Neuronal stem cell (in vitro differentiated cells): ENCODE results near the gene SCGB1D4.
A peak's percentile ranks its signal among the peaks of the same experiment; 100 is the strongest.
"Not testable (repeated sequence)": the region's sequence is repeated elsewhere in the genome, so short reads cannot be mapped to it uniquely, and the experiment has no call there.

Source experiments
- DNase-seq: peaks from one replicate; pipeline ENCODE4 v3.0.0-alpha.2; 2013; ENCODE audit warnings: low spot score
- H2AFZ ChIP-seq: one replicate; pipeline ENCODE4 v1.6.1; 2013; ENCODE audit warnings: mild to moderate bottlenecking, low read length, inconsistent platforms
- H2AK5ac ChIP-seq: 2 replicates; pipeline ENCODE4 v1.6.1; 2013; ENCODE audit warnings: low read depth, mild to moderate bottlenecking, inconsistent platforms, low read length, moderate library complexity, mixed read lengths
- H2BK120ac ChIP-seq: 2 replicates; pipeline ENCODE4 v1.6.1; 2013; ENCODE audit warnings: low read depth, mild to moderate bottlenecking, inconsistent platforms, low read length, moderate library complexity, mixed read lengths
- H2BK12ac ChIP-seq: one replicate; pipeline ENCODE4 v1.6.1; 2013; ENCODE audit warnings: low read length, inconsistent platforms
- H2BK15ac ChIP-seq: 2 replicates; pipeline ENCODE4 v1.6.1; 2013; ENCODE audit warnings: mild to moderate bottlenecking, low read length, inconsistent platforms, mixed read lengths
- H2BK5ac ChIP-seq: one replicate; pipeline ENCODE4 v1.6.1; 2013; ENCODE audit warnings: inconsistent platforms, mild to moderate bottlenecking, low read length, moderate library complexity
- H3K14ac ChIP-seq: one replicate; pipeline ENCODE4 v1.6.1; 2013; ENCODE audit warnings: low read length, inconsistent platforms
- H3K18ac ChIP-seq: 2 replicates; pipeline ENCODE4 v1.6.1; 2013; ENCODE audit warnings: low read length, inconsistent platforms
- H3K23ac ChIP-seq: 2 replicates; pipeline ENCODE4 v1.6.1; 2013; ENCODE audit warnings: low read depth, mild to moderate bottlenecking, mixed read lengths, low read length, inconsistent platforms; ENCODE audit not compliant: poor library complexity
- H3K27ac ChIP-seq: replicated peaks from 3 replicates; pipeline ENCODE4 v1.5.1; 2013; ENCODE audit warnings: low read length, inconsistent platforms
- H3K27me3 ChIP-seq, 3 experiments: 2 replicates each; pipeline ENCODE4 v1.6.1; 2013; ENCODE audit warnings: low read length in 3 of 3, mild to moderate bottlenecking in 2 of 3, inconsistent platforms in 1 of 3, low read depth in 1 of 3, mixed read lengths in 1 of 3, moderate library complexity in 1 of 3; ENCODE audit not compliant: control insufficient read depth in 3 of 3, insufficient read depth in 3 of 3
- H3K36me3 ChIP-seq, 2 donors: replicated peaks in 1 of 2; 2 replicates each; pipeline ENCODE4 v1.6.1; 2013; ENCODE audit warnings: low read length in 2 of 2; ENCODE audit not compliant: control insufficient read depth in 2 of 2, insufficient read depth in 2 of 2
- H3K4ac ChIP-seq: 2 replicates; pipeline ENCODE4 v1.6.1; 2013; ENCODE audit warnings: inconsistent platforms, mild to moderate bottlenecking, low read length, moderate library complexity
- H3K4me1 ChIP-seq, 2 donors: 1 replicate in 1 of 2; 2 replicates in 1 of 2; pipeline ENCODE4 v1.6.1; 2013; ENCODE audit warnings: low read length in 2 of 2, low read depth in 1 of 2; ENCODE audit not compliant: control insufficient read depth in 2 of 2, insufficient read depth in 1 of 2
- H3K4me2 ChIP-seq: one replicate; pipeline ENCODE4 v1.6.1; 2013; ENCODE audit warnings: mild to moderate bottlenecking, low read length, inconsistent platforms; ENCODE audit not compliant: insufficient read depth, poor library complexity, severe bottlenecking
- H3K4me3 ChIP-seq, 2 donors: 2 replicates each; pipeline ENCODE4 v1.5.1; 2013; ENCODE audit warnings: low read length in 2 of 2, mild to moderate bottlenecking in 2 of 2, inconsistent platforms in 1 of 2, moderate library complexity in 1 of 2
- H3K79me1 ChIP-seq: one replicate; pipeline ENCODE4 v1.6.1; 2013; ENCODE audit warnings: low read depth, mild to moderate bottlenecking, inconsistent platforms, low read length, moderate library complexity
- H3K9ac ChIP-seq: one replicate; pipeline ENCODE4 v1.6.1; 2013; ENCODE audit warnings: mild to moderate bottlenecking, low read depth, low read length, inconsistent platforms; ENCODE audit not compliant: poor library complexity
- H3K9me3 ChIP-seq, 2 donors: replicated peaks in 1 of 2; 2 replicates each; pipeline versions ENCODE3 to v1.6.1; 2013; ENCODE audit warnings: low read length in 2 of 2, mild to moderate bottlenecking in 2 of 2, inconsistent platforms in 1 of 2, low read depth in 1 of 2, mixed read lengths in 1 of 2, moderate library complexity in 1 of 2; ENCODE audit not compliant: control insufficient read depth in 2 of 2, insufficient read depth in 1 of 2
- H4K8ac ChIP-seq: one replicate; pipeline ENCODE4 v1.6.1; 2013; ENCODE audit warnings: low read depth, mild to moderate bottlenecking, inconsistent platforms, low read length, moderate library complexity
- H4K91ac ChIP-seq: one replicate; pipeline ENCODE4 v1.6.1; 2013; ENCODE audit warnings: low read length, low read depth, mild to moderate bottlenecking, inconsistent platforms; ENCODE audit not compliant: poor library complexity
- WGBS, 2 donors: extraction: QIAGEN DNeasy Blood & Tissue Kit; methylation state at CpG; one replicate each; pipeline ENCODE4 v1.1.7; 2013; ENCODE audit warnings: missing lambda C conversion rate in 2 of 2, mixed read lengths in 1 of 2; ENCODE audit not compliant: insufficient read length in 2 of 2, insufficient replicate concordance in 1 of 2; ENCODE audit errors: extremely low coverage in 2 of 2; 5-methylcytosine and 5-hydroxymethylcytosine counted together

Gene SCGB1D4

GRCh38 chr11:62336949-62337302 is 38.1 kb upstream of the SCGB1D4 start:
- H3K9me3 ChIP-seq, result peaks cover 0 to 12% of the 10 kb centered on the region in 2 donors
- WGBS, 2 donors, result no CpG with 5 or more reads among the region's 19 CpGs
- not testable (repeated sequence) for H2AK5ac ChIP-seq, H3K4me1 ChIP-seq, H2BK12ac ChIP-seq, H2BK120ac ChIP-seq, H2BK5ac ChIP-seq, DNase-seq, H3K36me3 ChIP-seq, H3K9ac ChIP-seq, H3K4ac ChIP-seq, H2BK15ac ChIP-seq, H4K91ac ChIP-seq, H3K27ac ChIP-seq, H3K79me1 ChIP-seq, H3K14ac ChIP-seq
- H3K27me3 ChIP-seq, result peaks cover 0 to 43% (median 2%) of the 10 kb centered on the region in 3 experiments
- peak overlapping the region; percentile 6 for H3K23ac ChIP-seq
- peak overlapping the region; percentile 57 to 88 for H3K4me3 ChIP-seq
- peak overlapping the region; percentile 76 for H3K18ac ChIP-seq
- peak overlapping the region; percentile 84 for H3K4me2 ChIP-seq
- H2AFZ ChIP-seq, result peak overlapping the region; percentile 97
- H4K8ac ChIP-seq, result peak overlapping the region; percentile 87

GRCh38 chr11:62333768-62334167 is 34.9 kb upstream of the SCGB1D4 start:
- no peak overlapping the region for H3K4ac ChIP-seq
- H3K36me3 ChIP-seq, result no peaks in the 10 kb centered on the region
- no peak overlapping the region for H3K14ac ChIP-seq
- H2AFZ ChIP-seq, result no peak overlapping the region
- no peak overlapping the region for H2BK12ac ChIP-seq
- no peak overlapping the region for H2BK5ac ChIP-seq
- no peak overlapping the region for H3K4me3 ChIP-seq
- no CpG with 5 or more reads among the region's 5 CpGs for WGBS, 2 donors
- peaks cover 0 to 51% (median 2%) of the 10 kb centered on the region in 3 experiments for H3K27me3 ChIP-seq
- no peak overlapping the region for H4K8ac ChIP-seq
- no peak overlapping the region for H4K91ac ChIP-seq
- H3K18ac ChIP-seq, result no peak overlapping the region
- H2BK15ac ChIP-seq, result no peak overlapping the region
- H3K4me1 ChIP-seq, result peaks cover 0 to 2% of the 10 kb centered on the region in 2 donors
- H3K9ac ChIP-seq, result no peak overlapping the region
- DNase-seq, result no peak
- peaks cover 0 to 12% of the 10 kb centered on the region in 2 donors for H3K9me3 ChIP-seq
- H3K27ac ChIP-seq, result no peak overlapping the region
- no peak overlapping the region for H2BK120ac ChIP-seq
- no peak overlapping the region for H3K4me2 ChIP-seq
- no peak overlapping the region for H3K23ac ChIP-seq
- no peak overlapping the region for H2AK5ac ChIP-seq
- H3K79me1 ChIP-seq, result no peaks in the 10 kb centered on the region

- H2AFZ ChIP-seq, H2BK5ac ChIP-seq, H3K9me3 ChIP-seq, H2BK15ac ChIP-seq, H3K14ac ChIP-seq, DNase-seq, H3K79me1 ChIP-seq, H3K36me3 ChIP-seq, H2AK5ac ChIP-seq, H3K18ac ChIP-seq, H3K4ac ChIP-seq, H3K4me3 ChIP-seq, H2BK120ac ChIP-seq, H4K8ac ChIP-seq, H2BK12ac ChIP-seq, H3K23ac ChIP-seq, H3K9ac ChIP-seq, H3K4me2 ChIP-seq, H3K27ac ChIP-seq, H3K4me1 ChIP-seq, H4K91ac ChIP-seq: not testable (repeated sequence)
- WGBS, 2 donors, result no CpG with 5 or more reads among the region's 3 CpGs
- peaks cover 0 to 37% (median 2%) of the 10 kb centered on the region in 3 experiments for H3K27me3 ChIP-seq
Observed at GRCh38 chr11:62331264-62331663, 32.4 kb upstream of the SCGB1D4 start.

DNA sequence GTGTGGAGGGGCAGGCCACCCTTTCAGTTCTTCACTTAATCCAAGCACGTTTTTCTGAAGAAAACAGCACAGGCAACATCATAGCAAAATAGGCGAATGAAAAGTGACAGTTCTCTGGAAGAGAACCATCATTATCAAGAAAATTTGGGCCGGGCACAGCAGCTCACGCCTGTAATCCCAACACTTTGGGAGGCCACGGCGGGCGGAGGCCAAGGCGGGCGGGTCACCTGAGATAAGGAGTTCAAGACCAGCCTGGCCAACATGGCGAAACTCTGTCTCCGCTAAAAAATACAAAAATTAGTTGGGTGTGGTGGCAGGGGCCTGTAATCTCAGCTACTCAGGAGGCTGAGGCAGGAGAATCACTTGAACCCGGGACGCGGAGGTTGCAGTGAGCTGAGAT is 28.7 kb upstream of the SCGB1D4 start:
- not testable (repeated sequence) for H3K9ac ChIP-seq, H3K4ac ChIP-seq, H3K27ac ChIP-seq, H2AK5ac ChIP-seq, DNase-seq, H3K4me2 ChIP-seq, H3K4me3 ChIP-seq, H4K91ac ChIP-seq, H3K14ac ChIP-seq, H3K79me1 ChIP-seq, H2BK120ac ChIP-seq, H3K9me3 ChIP-seq, H3K36me3 ChIP-seq, H2BK12ac ChIP-seq, H2BK5ac ChIP-seq, H3K23ac ChIP-seq, H2BK15ac ChIP-seq, H4K8ac ChIP-seq, H3K4me1 ChIP-seq, H2AFZ ChIP-seq, H3K18ac ChIP-seq
- H3K27me3 ChIP-seq, result peaks cover 0 to 16% (median 0%) of the 10 kb centered on the region in 3 experiments
- no CpG with 5 or more reads among the region's 14 CpGs for WGBS, 2 donors
